NCI-H2029 treated with DMSO at 0.1 percent for 48 hours (cell line): ENCODE data around the gene TMCC1.

Experiments used
- DNase-seq: peaks from one replicate; lab custom pipeline; 2025; lab: John Stamatoyannopoulos, UW

Gene TMCC1

DNA sequence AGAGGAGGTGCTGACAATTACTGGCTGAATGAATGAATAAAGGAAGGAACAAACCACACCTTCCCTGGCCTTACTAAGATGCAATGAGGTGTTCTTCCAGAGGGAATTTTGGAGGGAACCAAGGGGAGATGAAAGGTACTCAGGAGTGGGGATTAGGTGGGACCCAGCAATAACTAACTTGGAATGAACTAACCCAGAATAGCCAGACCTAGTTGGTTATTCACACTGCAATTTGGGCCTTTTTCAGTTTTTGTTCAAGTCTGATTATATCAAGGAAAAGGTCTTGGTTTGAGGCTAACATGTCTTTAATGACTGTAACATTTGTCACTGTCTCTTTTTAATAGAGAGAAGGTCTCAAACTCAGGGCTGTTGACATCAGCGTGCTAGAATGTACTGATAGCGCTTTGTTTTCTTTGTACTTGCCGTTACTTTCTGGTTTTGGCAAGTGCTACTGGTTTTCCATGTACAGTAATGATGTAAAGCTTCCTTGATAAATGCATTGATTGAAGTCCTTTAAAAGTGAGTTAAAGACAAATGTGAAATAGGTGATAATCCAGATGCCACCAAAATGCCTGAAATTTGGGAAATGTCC is 283.8 kb downstream of the TMCC1 start:
- DNase-seq, result no peak

- no peak for DNase-seq
Measured at GRCh38 chr3:129608936-129609590, 284.4 kb downstream of the TMCC1 start.

GRCh38 chr3:129608087-129608935 is 285.2 kb downstream of the TMCC1 start:
- DNase-seq, result no peak

GRCh38 chr3:129607391-129608068 is 286.0 kb downstream of the TMCC1 start:
- no peak for DNase-seq

- DNase-seq, result no peak
Measured at GRCh38 chr3:129606636-129607390, 286.7 kb downstream of the TMCC1 start, which contains the start of gene PLXND1. Gene PLXND1, minus strand, starts transcription at chr3:129606676. Its CDS starts 37 bp downstream, at chr3:129606639.

- DNase-seq, result no peak
Measured at GRCh38 chr3:129605922-129606635, 287.4 kb downstream of the TMCC1 start.

DNA sequence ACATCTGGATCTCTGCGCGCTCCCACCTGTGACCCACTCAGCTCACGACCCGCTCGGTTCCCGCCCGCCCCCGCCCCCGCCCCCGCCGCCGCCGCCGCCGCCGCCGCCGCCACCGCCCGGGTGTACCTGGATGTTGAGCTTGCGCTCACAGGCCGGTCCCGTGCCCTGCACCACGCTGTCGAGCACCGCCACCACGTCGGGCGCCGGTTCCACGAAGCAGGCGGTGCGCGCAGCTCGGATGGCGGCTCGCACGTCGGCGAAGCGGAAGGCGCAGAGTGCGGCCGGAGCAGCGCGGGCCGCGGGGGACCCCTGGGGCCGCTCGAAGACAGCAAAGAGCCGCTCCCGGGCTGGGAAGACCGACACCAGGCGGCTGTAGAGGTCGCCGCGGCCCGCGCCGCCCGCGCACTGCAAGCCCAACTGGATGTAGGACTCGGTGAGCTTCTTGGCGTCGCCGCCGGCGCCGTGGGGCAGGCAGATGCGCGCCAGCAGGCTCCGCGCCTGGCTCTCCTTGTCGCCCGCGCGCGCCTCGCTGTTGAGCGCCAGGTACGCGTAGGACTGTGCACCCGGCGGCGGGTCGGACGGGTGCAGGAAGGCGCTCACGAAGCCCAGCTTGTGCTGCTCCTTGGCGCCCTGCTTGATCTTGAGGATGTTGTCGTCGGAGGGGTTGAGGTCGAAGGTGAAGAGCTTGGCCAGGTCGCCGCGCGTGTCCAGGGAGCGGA is 288.1 kb downstream of the TMCC1 start:
- DNase-seq, result no peak

- no peak for DNase-seq
Measured at GRCh38 chr3:129604767-129605166, 288.7 kb downstream of the TMCC1 start.

DNA sequence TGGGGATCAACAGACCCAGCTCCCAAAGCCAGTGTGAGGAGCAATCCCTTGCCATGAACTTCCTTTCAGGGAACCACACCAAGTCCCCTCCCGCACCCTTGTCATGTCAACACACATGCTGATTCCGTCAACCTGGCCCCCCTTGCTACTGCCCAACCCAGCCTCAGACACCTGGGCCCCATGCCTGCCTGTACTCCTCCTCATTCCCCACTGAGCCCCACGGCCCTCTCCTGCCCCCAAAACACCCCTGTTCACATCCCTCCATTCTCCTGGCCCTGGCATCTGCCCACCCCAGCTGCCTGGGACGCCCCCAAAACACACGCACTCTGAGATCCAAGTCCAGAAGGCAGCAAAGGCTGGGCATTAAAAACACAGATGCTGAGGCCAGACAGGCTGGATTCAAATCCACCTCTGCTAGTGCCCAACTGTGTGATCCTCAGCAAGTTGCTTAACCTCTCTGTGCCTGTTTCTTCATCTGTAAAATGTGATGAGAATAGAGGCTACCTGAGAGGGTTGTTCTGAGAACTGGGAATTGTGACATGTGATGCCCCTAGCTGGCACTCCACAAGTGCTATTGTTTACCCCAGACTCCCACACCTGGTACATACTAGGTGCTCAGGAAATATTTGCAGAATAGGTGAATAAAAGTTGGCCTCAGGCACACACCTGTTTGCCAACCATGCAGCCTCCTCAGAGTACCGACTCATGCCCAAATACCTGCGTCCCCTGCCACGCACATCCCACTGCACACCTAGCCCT is 289.3 kb downstream of the TMCC1 start:
- DNase-seq, result no peak

GRCh38 chr3:129603561-129603942 is 290.0 kb downstream of the TMCC1 start:
- no peak for DNase-seq

- no peak for DNase-seq
Measured at GRCh38 chr3:129602730-129603560, 290.6 kb downstream of the TMCC1 start.

DNA sequence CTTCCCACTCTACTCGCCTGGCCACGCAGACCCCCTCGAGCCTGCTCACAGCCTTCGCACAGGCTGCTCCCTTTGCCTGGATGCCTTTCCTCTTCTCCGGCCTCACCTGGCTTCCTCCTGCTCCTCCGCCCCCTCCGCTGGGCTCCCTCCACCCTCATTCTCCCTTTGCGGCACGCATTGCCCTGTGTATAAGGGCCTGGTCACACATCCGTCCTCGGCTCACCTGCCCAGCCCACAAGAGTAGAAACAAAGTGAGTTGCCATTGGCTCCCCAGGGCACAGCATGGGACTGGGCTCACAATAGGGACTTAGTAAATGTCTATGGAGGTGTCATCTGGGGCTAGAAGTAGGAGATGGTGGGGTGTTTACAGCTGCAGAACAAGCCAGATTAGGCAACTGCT is 291.2 kb downstream of the TMCC1 start:
- no peak for DNase-seq

GRCh38 chr3:129601713-129602112 is 291.8 kb downstream of the TMCC1 start:
- no peak for DNase-seq

DNA sequence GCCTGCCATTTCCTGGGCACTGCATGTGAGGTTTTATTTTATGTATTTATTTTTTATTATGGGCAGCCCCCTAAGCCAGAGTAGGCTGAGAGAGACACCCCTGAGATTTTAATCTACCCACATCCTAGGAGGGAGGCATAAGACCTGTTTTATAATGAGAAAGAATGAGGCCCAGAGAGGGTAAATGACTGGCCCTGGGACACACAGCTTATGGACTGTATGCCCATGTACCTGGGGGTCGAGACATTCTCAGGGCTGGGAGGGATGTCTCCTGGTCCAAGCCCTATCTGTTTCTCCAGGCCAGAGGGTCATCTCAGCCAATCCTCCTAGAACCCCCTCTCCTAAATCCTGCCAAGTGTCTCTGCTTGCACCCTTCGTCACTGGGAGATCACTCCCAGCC is 293.2 kb downstream of the TMCC1 start:
- DNase-seq, result no peak

DNA sequence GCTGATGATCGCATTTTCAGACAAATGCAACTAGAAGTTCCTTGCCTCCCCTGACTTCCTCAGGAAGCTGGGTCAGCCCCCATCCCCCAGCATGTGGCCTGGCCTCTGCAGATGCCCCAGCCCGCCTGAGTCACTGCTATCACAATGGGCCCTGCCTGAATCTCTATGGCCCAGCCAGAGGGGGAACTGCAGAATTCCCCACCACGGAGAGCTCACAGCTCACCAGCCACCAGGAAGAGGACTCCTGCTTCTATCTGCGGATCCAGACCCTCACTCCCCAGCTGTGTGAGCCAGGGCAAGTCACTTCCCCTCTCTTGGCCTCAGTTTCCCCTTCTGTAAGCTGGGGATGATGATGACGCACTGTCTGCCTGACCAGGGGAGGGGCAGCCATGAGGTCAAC is 293.9 kb downstream of the TMCC1 start:
- no peak for DNase-seq

GRCh38 chr3:129599073-129599472 is 294.4 kb downstream of the TMCC1 start:
- DNase-seq, result no peak

DNA sequence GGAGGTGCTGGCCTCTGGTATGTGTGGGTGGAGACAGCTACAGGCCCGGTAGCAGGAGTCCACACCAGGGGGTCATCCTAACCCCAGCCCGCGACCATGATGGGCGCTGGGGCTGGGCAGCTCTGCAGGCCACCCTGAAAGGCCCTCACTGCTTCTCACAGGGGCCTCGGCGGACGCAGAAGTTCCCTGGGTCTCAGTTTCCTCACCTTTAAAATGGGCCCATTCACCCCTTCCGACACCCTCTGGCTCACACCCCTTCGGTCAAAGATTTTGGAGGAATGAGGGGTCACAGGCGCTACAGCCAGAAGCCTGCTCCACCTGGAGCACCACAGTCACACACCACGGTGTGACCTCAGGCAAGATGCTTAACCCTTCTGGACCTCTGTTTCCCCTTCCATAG is 295.0 kb downstream of the TMCC1 start:
- no peak for DNase-seq

DNA sequence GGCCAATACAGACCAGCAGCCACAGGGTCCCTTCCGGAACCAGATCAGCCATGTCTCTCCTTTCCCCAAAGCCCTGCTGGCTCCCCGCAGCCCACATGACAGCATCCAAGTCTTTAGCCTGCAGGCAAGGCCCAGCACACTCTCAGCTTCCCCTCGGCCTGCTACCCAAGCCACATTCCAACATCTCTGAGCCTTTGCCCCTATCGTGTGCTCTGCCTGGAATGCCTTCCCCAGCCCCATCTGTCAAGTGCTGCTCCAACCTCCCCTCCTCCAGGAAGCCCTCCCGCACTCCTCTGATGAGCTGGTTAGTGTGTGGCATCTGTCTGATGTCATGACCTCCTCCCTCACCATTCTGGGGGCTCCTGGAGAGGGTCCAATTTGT is 295.5 kb downstream of the TMCC1 start:
- no peak for DNase-seq
